DND-41 (cell line): Measurements from ENCODE around the gene HTRA1.

Experiments
- EZH2 ChIP-seq: IDR thresholded peaks from 3 replicates; pipeline ENCODE4 v1.6.1; 2012; ENCODE audit warnings: borderline replicate concordance, low read depth, mild to moderate bottlenecking, moderate library complexity, low read length, inconsistent platforms; ENCODE audit not compliant: severe bottlenecking
- TF ChIP-seq, protein P1 (sequence below): IDR thresholded peaks from 2 replicates; pipeline ENCODE4 v1.5.1; 2012; ENCODE audit warnings: borderline replicate concordance, low read length, moderate library complexity, mild to moderate bottlenecking; ENCODE audit not compliant: poor library complexity, severe bottlenecking; ENCODE audit errors: extremely low read depth

GRCh38 chr10:122505011-122505410, 43.7 kb downstream of the HTRA1 start:
- TF ChIP-seq, protein P1, sequence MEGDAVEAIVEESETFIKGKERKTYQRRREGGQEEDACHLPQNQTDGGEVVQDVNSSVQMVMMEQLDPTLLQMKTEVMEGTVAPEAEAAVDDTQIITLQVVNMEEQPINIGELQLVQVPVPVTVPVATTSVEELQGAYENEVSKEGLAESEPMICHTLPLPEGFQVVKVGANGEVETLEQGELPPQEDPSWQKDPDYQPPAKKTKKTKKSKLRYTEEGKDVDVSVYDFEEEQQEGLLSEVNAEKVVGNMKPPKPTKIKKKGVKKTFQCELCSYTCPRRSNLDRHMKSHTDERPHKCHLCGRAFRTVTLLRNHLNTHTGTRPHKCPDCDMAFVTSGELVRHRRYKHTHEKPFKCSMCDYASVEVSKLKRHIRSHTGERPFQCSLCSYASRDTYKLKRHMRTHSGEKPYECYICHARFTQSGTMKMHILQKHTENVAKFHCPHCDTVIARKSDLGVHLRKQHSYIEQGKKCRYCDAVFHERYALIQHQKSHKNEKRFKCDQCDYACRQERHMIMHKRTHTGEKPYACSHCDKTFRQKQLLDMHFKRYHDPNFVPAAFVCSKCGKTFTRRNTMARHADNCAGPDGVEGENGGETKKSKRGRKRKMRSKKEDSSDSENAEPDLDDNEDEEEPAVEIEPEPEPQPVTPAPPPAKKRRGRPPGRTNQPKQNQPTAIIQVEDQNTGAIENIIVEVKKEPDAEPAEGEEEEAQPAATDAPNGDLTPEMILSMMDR, result no peak
- TF ChIP-seq EZH2, result no peak
